ENCODE results near the gene ITGB1BP1.

GRCh38 chr2:9379391-9379755, 44.0 kb downstream of the ITGB1BP1 start:
- no peak for TF ChIP-seq GABPA (IDR thresholded peaks at IDR 0.05; ENCODE audit: low read depth)
- TF ChIP-seq, protein P1, sequence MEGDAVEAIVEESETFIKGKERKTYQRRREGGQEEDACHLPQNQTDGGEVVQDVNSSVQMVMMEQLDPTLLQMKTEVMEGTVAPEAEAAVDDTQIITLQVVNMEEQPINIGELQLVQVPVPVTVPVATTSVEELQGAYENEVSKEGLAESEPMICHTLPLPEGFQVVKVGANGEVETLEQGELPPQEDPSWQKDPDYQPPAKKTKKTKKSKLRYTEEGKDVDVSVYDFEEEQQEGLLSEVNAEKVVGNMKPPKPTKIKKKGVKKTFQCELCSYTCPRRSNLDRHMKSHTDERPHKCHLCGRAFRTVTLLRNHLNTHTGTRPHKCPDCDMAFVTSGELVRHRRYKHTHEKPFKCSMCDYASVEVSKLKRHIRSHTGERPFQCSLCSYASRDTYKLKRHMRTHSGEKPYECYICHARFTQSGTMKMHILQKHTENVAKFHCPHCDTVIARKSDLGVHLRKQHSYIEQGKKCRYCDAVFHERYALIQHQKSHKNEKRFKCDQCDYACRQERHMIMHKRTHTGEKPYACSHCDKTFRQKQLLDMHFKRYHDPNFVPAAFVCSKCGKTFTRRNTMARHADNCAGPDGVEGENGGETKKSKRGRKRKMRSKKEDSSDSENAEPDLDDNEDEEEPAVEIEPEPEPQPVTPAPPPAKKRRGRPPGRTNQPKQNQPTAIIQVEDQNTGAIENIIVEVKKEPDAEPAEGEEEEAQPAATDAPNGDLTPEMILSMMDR (IDR thresholded peaks at IDR 0.05; ENCODE audit: insufficient read depth, low read length): no peak
- TF ChIP-seq REST (IDR thresholded peaks at IDR 0.05; ENCODE audit: insufficient replicate concordance, low read depth): no peak
- TF ChIP-seq POLR2AphosphoS5 (IDR thresholded peaks at IDR 0.05; ENCODE audit: low read depth): no peak
- no peak for TF ChIP-seq SPI1 (IDR thresholded peaks at IDR 0.05; ENCODE audit: borderline replicate concordance, low read depth)

Measured in HL-60 (cell line).